ENCODE measurements around the gene GTPBP3.

The GTPBP3 gene

GRCh38 chr19:17296273-17296672 lies 41.1 kb upstream of the GTPBP3 start:
- no peak for TF ChIP-seq ZFX (IDR thresholded peaks at IDR 0.05; ENCODE audit: borderline replicate concordance)
- TF ChIP-seq, protein P1, sequence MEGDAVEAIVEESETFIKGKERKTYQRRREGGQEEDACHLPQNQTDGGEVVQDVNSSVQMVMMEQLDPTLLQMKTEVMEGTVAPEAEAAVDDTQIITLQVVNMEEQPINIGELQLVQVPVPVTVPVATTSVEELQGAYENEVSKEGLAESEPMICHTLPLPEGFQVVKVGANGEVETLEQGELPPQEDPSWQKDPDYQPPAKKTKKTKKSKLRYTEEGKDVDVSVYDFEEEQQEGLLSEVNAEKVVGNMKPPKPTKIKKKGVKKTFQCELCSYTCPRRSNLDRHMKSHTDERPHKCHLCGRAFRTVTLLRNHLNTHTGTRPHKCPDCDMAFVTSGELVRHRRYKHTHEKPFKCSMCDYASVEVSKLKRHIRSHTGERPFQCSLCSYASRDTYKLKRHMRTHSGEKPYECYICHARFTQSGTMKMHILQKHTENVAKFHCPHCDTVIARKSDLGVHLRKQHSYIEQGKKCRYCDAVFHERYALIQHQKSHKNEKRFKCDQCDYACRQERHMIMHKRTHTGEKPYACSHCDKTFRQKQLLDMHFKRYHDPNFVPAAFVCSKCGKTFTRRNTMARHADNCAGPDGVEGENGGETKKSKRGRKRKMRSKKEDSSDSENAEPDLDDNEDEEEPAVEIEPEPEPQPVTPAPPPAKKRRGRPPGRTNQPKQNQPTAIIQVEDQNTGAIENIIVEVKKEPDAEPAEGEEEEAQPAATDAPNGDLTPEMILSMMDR (IDR thresholded peaks at IDR 0.05), result peak; percentile 16; the same call in 1 of the 2 replicates
- H3K27ac ChIP-seq, result peak overlapping the region; percentile 4; the same call in 1 of the 2 replicates

DNA sequence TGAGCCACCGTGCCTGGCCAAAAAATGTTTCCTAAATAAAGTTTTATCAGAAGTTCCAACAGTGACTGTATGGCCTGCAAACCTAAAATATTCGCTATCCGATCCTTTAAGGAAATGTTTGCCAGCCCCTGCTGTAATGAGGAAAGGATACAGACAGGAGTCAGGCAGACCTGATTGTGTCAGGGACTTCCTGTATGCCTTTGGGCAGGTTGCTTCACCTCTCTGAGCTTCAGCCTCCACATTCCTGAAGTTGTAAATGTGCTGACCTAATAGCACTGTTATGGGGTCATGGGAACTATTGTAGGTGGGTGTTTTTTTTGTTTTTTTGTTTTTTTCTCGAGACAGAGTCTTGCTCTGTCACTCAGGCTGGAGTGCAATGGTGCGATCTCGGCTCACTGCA lies 40.4 kb upstream of the GTPBP3 start:
- TF ChIP-seq, protein P1 (IDR thresholded peaks at IDR 0.05), result no peak
- H3K27ac ChIP-seq, result no peak overlapping the region

DNA sequence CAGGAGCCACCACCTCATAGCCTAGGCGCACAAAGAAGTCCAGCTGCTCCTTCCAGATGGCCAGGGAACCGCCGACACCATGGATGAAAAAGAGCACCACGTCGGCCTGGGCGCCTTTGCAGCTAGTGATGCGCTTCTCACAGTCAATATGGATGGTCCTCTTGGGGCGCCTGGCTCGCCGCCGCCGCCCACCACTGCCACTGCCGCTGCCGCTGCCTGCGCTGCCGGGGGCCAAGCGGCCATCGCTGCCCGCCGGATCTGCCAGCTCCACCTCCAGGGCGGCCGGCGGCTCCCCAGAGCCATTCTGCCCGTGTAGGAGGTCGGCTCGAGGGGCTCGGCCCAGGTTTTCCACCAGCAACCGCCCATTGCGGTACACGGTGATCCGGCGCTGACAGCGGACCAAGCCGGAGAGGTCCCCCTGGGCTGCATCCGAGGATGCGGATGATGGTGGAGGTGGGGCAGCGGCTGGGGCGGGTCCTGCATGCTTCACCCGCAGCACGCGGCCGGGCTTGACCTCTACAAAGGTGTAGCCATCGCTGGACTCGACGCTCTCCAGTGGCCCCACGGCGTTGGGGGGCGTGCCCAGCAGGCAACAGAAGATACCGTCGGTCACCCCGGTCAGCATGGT lies 36.2 kb upstream of the GTPBP3 start:
- H3K27ac ChIP-seq, result no peak overlapping the region
- TF ChIP-seq, protein P1 (IDR thresholded peaks at IDR 0.05), result no peak
- TF ChIP-seq ZFX (IDR thresholded peaks at IDR 0.05; ENCODE audit: borderline replicate concordance), result no peak

- no peak for TF ChIP-seq ZFX (IDR thresholded peaks at IDR 0.05; ENCODE audit: borderline replicate concordance)
- peak overlapping the region; percentile 27; the same call in 1 of the 2 replicates for H3K27ac ChIP-seq
Observed at GRCh38 chr19:17302391-17303166, 34.8 kb upstream of the GTPBP3 start.

GRCh38 chr19:17303167-17303939 lies 34.0 kb upstream of the GTPBP3 start, which contains the start of gene ABHD8:
ABHD8 (minus strand) TSS chr19:17303425; CDS start chr19:17301616, 1,809 bp downstream.
- peak within 1 kb of the TSS; percentile 97; the same call in 1 of the 2 replicates for H3K27ac ChIP-seq
- TF ChIP-seq ZFX (IDR thresholded peaks at IDR 0.05; ENCODE audit: borderline replicate concordance), result no peak
- TF ChIP-seq, protein P1 (IDR thresholded peaks at IDR 0.05), result peak; percentile 78

DNA sequence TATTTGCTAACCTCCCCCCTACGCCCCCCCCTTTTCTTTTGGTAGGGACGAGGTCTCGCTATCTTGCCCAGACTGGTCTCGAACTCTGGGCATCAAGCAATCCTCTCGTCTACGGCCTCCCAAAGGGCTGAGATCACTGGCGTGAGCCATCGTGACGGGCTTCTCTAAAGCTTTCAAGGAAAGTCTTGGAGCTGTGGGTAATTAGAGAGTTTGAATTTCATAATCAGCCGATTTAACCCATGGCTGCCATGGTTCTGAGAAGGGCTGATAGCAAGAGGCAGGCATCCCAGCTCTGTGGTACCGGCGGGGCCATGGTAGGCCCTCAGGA lies 33.4 kb upstream of the GTPBP3 start:
- peak overlapping the region; percentile 97; the same call in 1 of the 2 replicates for H3K27ac ChIP-seq
- TF ChIP-seq, protein P1 (IDR thresholded peaks at IDR 0.05), result no peak
- TF ChIP-seq ZFX (IDR thresholded peaks at IDR 0.05; ENCODE audit: borderline replicate concordance), result no peak

- H3K27ac ChIP-seq, result peak overlapping the region; percentile 97
- TF ChIP-seq ZFX (IDR thresholded peaks at IDR 0.05; ENCODE audit: borderline replicate concordance), result no peak
- TF ChIP-seq, protein P1 (IDR thresholded peaks at IDR 0.05), result no peak
Observed at GRCh38 chr19:17304386-17305215, 32.8 kb upstream of the GTPBP3 start.

Measured in 22Rv1 (cell line).